ENCODE data around the gene GP1BA. TPM values are rescaled to one million over a fixed set of nuclear protein-coding genes. Genes with fewer than 3 reads are reported as not detected.

The GP1BA gene
- total and polyA plus RNA-seq, 10 of the 15 experiments (the other 5 are each of a cell fraction or from before 2014, with no cell fraction given), result 0.04 to 0.67 (median 0.28) TPM; not detected in 1

- TF ChIP-seq PRDM15 (CRISPR knock-in tag; IDR thresholded peaks at IDR 0.05) (no peak), RELB (IDR thresholded peaks at IDR 0.05; ENCODE audit: low read depth) (no peak), SUPT20H (IDR thresholded peaks at IDR 0.05; ENCODE audit: borderline replicate concordance, control insufficient read depth, low read depth, low read length) (no peak), POLR2AphosphoS5 (IDR thresholded peaks at IDR 0.05; ENCODE audit: low read length) (no peak), HDAC6 (IDR thresholded peaks at IDR 0.05; ENCODE audit: unreplicated experiment) (no peak), HDAC2 (IDR thresholded peaks at IDR 0.05) (no peak), ELK1 (IDR thresholded peaks at IDR 0.05; ENCODE audit: low read depth, low read length) (no peak)
Measured at GRCh38 chr17:4886830-4887229, 45.2 kb upstream of the GP1BA start (continued).
